IPS-15b (cell line): ENCODE data around the gene ZFYVE28.

ENCODE experiments used
- H3K27me3 ChIP-seq: one replicate; pipeline ENCODE4 v1.6.1; 2013; ENCODE audit warnings: low read length; ENCODE audit not compliant: control insufficient read depth, insufficient read depth
- H3K36me3 ChIP-seq: one replicate; pipeline ENCODE4 v1.6.1; 2013; ENCODE audit warnings: low read length; ENCODE audit not compliant: control insufficient read depth, insufficient read depth
- H3K4me1 ChIP-seq: one replicate; pipeline ENCODE4 v1.6.1; 2013; ENCODE audit warnings: mild to moderate bottlenecking, low read length; ENCODE audit not compliant: control insufficient read depth, insufficient read depth
- H3K4me3 ChIP-seq: one replicate; pipeline ENCODE4 v1.5.1; 2013; ENCODE audit warnings: low read depth, low read length
- H3K9ac ChIP-seq: one replicate; pipeline ENCODE4 v1.6.1; 2013; ENCODE audit warnings: low read depth, mild to moderate bottlenecking, low read length
- H3K9me3 ChIP-seq: one replicate; pipeline ENCODE4 v1.6.1; 2013; ENCODE audit warnings: mild to moderate bottlenecking, low read length; ENCODE audit not compliant: control insufficient read depth, insufficient read depth

The ZFYVE28 gene

GRCh38 chr4:2419814-2420213 is 1.4 kb upstream of the ZFYVE28 start:
- Histone ChIP-seq H3K36me3 (no peaks in the 10 kb centered on the region), H3K4me3 (peak overlapping the region; percentile 56), H3K9me3 (no peaks in the 10 kb centered on the region), H3K9ac (no peak overlapping the region), H3K4me1 (peaks cover 2% of the 10 kb centered on the region), H3K27me3 (peaks cover 61% of the 10 kb centered on the region)

GRCh38 chr4:2418650-2419571 is 466 bp upstream of the ZFYVE28 start, which contains the start of gene CFAP99:
CFAP99 (plus strand) TSS chr4:2418955.
- Histone ChIP-seq H3K27me3 (peaks cover 70% of the 10 kb centered on the region), H3K9ac (no peak within 1 kb of the TSS), H3K4me1 (peaks cover 2% of the 10 kb centered on the region), H3K4me3 (peak within 1 kb of the TSS; percentile 58), H3K36me3 (no peaks in the 10 kb centered on the region), H3K9me3 (no peaks in the 10 kb centered on the region)

- H3K4me1 ChIP-seq, result peaks cover 6% of the 10 kb centered on the region
- H3K9ac ChIP-seq, result no peak overlapping the region
- H3K4me3 ChIP-seq, result peak overlapping the region; percentile 58
- peaks cover 73% of the 10 kb centered on the region for H3K27me3 ChIP-seq
- no peaks in the 10 kb centered on the region for H3K9me3 ChIP-seq
- no peaks in the 10 kb centered on the region for H3K36me3 ChIP-seq
These were observed 1.1 kb downstream of the ZFYVE28 start for GRCh38 chr4:2417226-2417764.

GRCh38 chr4:2416564-2417225 is 1.8 kb downstream of the ZFYVE28 start:
- Histone ChIP-seq H3K9me3 (no peaks in the 10 kb centered on the region), H3K9ac (no peak overlapping the region), H3K27me3 (peaks cover 69% of the 10 kb centered on the region), H3K36me3 (no peaks in the 10 kb centered on the region), H3K4me1 (peaks cover 6% of the 10 kb centered on the region), H3K4me3 (peak overlapping the region; percentile 58)

- Histone ChIP-seq H3K27me3 (peaks cover 66% of the 10 kb centered on the region), H3K36me3 (no peaks in the 10 kb centered on the region), H3K9ac (peak overlapping the region; percentile 37), H3K4me3 (peak overlapping the region; percentile 58), H3K4me1 (peaks cover 6% of the 10 kb centered on the region), H3K9me3 (no peaks in the 10 kb centered on the region)
These were observed 2.4 kb downstream of the ZFYVE28 start for GRCh38 chr4:2415881-2416563.

- Histone ChIP-seq H3K4me3 (no peak overlapping the region), H3K9me3 (no peaks in the 10 kb centered on the region), H3K36me3 (no peaks in the 10 kb centered on the region), H3K27me3 (peaks cover 58% of the 10 kb centered on the region), H3K9ac (no peak overlapping the region), H3K4me1 (peaks cover 6% of the 10 kb centered on the region)
These were observed 3.2 kb downstream of the ZFYVE28 start for GRCh38 chr4:2415213-2415612.

- peaks cover 6% of the 10 kb centered on the region for H3K4me1 ChIP-seq
- no peaks in the 10 kb centered on the region for H3K36me3 ChIP-seq
- H3K9me3 ChIP-seq, result no peaks in the 10 kb centered on the region
- H3K4me3 ChIP-seq, result peak overlapping the region; percentile 28
- no peak overlapping the region for H3K9ac ChIP-seq
- peaks cover 46% of the 10 kb centered on the region for H3K27me3 ChIP-seq
These were observed 4.4 kb downstream of the ZFYVE28 start for GRCh38 chr4:2413821-2414610.

GRCh38 chr4:2412885-2413716 is 5.3 kb downstream of the ZFYVE28 start:
- no peak overlapping the region for H3K9ac ChIP-seq
- H3K27me3 ChIP-seq, result peaks cover 45% of the 10 kb centered on the region
- H3K4me3 ChIP-seq, result peak overlapping the region; percentile 28
- no peaks in the 10 kb centered on the region for H3K9me3 ChIP-seq
- H3K4me1 ChIP-seq, result peaks cover 6% of the 10 kb centered on the region
- H3K36me3 ChIP-seq, result no peaks in the 10 kb centered on the region

- H3K27me3 ChIP-seq, result peaks cover 39% of the 10 kb centered on the region
These were observed 5.9 kb downstream of the ZFYVE28 start for GRCh38 chr4:2412534-2412884.

GRCh38 chr4:2411786-2412510 is 6.5 kb downstream of the ZFYVE28 start:
- peaks cover 6% of the 10 kb centered on the region for H3K4me1 ChIP-seq
- no peaks in the 10 kb centered on the region for H3K36me3 ChIP-seq
- peaks cover 34% of the 10 kb centered on the region for H3K27me3 ChIP-seq
- no peaks in the 10 kb centered on the region for H3K9me3 ChIP-seq
- no peak overlapping the region for H3K9ac ChIP-seq
- H3K4me3 ChIP-seq, result no peak overlapping the region

More at GRCh38 chr4:2412534-2412884, 5.9 kb downstream of the ZFYVE28 start:
- H3K36me3 ChIP-seq, result no peaks in the 10 kb centered on the region
- H3K4me3 ChIP-seq, result peak overlapping the region; percentile 28
- no peak overlapping the region for H3K9ac ChIP-seq
- H3K9me3 ChIP-seq, result no peaks in the 10 kb centered on the region
- H3K4me1 ChIP-seq, result peaks cover 6% of the 10 kb centered on the region
